B cell (primary cell): ENCODE data around the gene RASSF3. TPM values are rescaled to one million over a fixed set of nuclear protein-coding genes. Genes with fewer than 3 reads are reported as not detected.

Experiments used
- ATAC-seq: fragments of 200-7000 bp; cut with Tn5 transposase; one replicate; pipeline ENCODE4 v1.10.0; 2021; ENCODE audit warnings: low read depth, mild to moderate bottlenecking, moderate number of reproducible peaks, moderate library complexity
- CTCF ChIA-PET: fragments of 350-600 bp; sonication (Branson Sonifier 250); formaldehyde crosslinking; loops from one replicate; lab custom pipeline; 2021; ENCODE audit warnings: antibody characterized with exemption, inconsistent platforms; lab: Charles Lee
- POLR2A ChIA-PET: fragments of 350-600 bp; sonication (Branson Sonifier 250); formaldehyde crosslinking; loops from one replicate; lab custom pipeline; 2021; ENCODE audit warnings: antibody characterized with exemption; lab: Charles Lee
- DNase-seq: peaks from one replicate; pipeline ENCODE4 v3.0.0; 2013
- H2AFZ ChIP-seq: 2 replicates; pipeline ENCODE4 v1.6.1; 2012; ENCODE audit warnings: mild to moderate bottlenecking, low read depth, low read length; ENCODE audit not compliant: insufficient read depth, poor library complexity, severe bottlenecking
- H3K27ac ChIP-seq, 2 donors: 1 replicate in 1 of 2; 2 replicates in 1 of 2; pipeline ENCODE4 v1.5.1; 2012 to 2013; ENCODE audit warnings: low read length in 2 of 2, mild to moderate bottlenecking in 2 of 2, moderate library complexity in 1 of 2
- H3K27me3 ChIP-seq, 4 experiments: fragments of 200-600 bp in 1 of 4; sonication (generic) in 1 of 4; replicated peaks in 1 of 4; 1 replicate in 2 of 4; 2 replicates in 2 of 4; pipeline versions ENCODE4 v1.6.1 to v1.7.0; 2013 to 2016; ENCODE audit warnings: low read length in 3 of 4, mild to moderate bottlenecking in 2 of 4, mixed read lengths in 1 of 4, moderate library complexity in 1 of 4; ENCODE audit not compliant: insufficient read depth in 4 of 4, control insufficient read depth in 3 of 4; ENCODE audit errors: control extremely low read depth in 1 of 4
- H3K36me3 ChIP-seq, 2 experiments: replicated peaks in 1 of 2; 1 replicate in 1 of 2; 2 replicates in 1 of 2; pipeline versions ENCODE4 v1.6.1 to v1.7.1; 2013; ENCODE audit warnings: low read length in 1 of 2; ENCODE audit not compliant: insufficient read depth in 2 of 2, control insufficient read depth in 1 of 2; ENCODE audit errors: control extremely low read depth in 1 of 2, extremely low read depth in 1 of 2
- H3K4me1 ChIP-seq, 2 donors: fragments of 200-600 bp in 1 of 2; sonication (generic) in 1 of 2; 1 replicate in 1 of 2; 2 replicates in 1 of 2; pipeline versions ENCODE4 v1.5.1 to v1.6.1; 2013 to 2017; ENCODE audit warnings: low read length in 2 of 2; ENCODE audit not compliant: control insufficient read depth in 2 of 2, insufficient read depth in 2 of 2
- H3K4me2 ChIP-seq: replicated peaks from 2 replicates; pipeline ENCODE3; 2012; ENCODE audit warnings: mild to moderate bottlenecking, low read depth, low read length; ENCODE audit not compliant: poor library complexity, severe bottlenecking
- H3K4me3 ChIP-seq, 5 experiments: fragments of 200-600 bp in 1 of 5; sonication (generic) in 1 of 5; 1 replicate in 3 of 5; 2 replicates in 2 of 5; pipeline versions ENCODE4 v1.5.1 to v1.7.0; 2011 to 2016; ENCODE audit warnings: low read length in 4 of 5, mild to moderate bottlenecking in 4 of 5, low read depth in 2 of 5, control low read depth in 1 of 5, moderate library complexity in 1 of 5; ENCODE audit not compliant: insufficient read depth in 1 of 5; ENCODE audit errors: control extremely low read depth in 1 of 5, extremely low read depth in 1 of 5
- H3K79me2 ChIP-seq: fragments of 200-600 bp; sonication (generic); one replicate; pipeline ENCODE4 v1.6.0; 2016; ENCODE audit warnings: low read length; ENCODE audit not compliant: control insufficient read depth, insufficient read depth
- H3K9ac ChIP-seq: fragments of 200-600 bp; sonication (generic); 2 replicates; pipeline ENCODE4 v1.6.1; 2017; ENCODE audit warnings: mild to moderate bottlenecking, low read length, moderate library complexity
- H3K9me3 ChIP-seq, 3 donors: one replicate each; pipeline versions ENCODE4 v1.6.1 to v1.7.1; 2013; ENCODE audit warnings: low read length in 2 of 3; ENCODE audit not compliant: control insufficient read depth in 2 of 3, insufficient read depth in 1 of 3; ENCODE audit errors: control extremely low read depth in 1 of 3
- H4K20me1 ChIP-seq: 2 replicates; pipeline ENCODE4 v1.6.0; 2012; ENCODE audit warnings: mild to moderate bottlenecking, low read length; ENCODE audit not compliant: insufficient read depth, control insufficient read depth, poor library complexity, severe bottlenecking
- H3K27ac Mint-ChIP-seq: one replicate; pipeline ENCODE4 v1.8.0; 2021; ENCODE audit warnings: mixed read lengths
- H3K27me3 Mint-ChIP-seq: one replicate; pipeline ENCODE4 v1.8.0; 2021; ENCODE audit warnings: mixed read lengths
- H3K4me1 Mint-ChIP-seq: one replicate; pipeline ENCODE4 v1.8.0; 2021; ENCODE audit warnings: mixed read lengths
- H3K4me3 Mint-ChIP-seq: one replicate; pipeline ENCODE4 v1.8.0; 2021; ENCODE audit warnings: mixed read lengths
- H3K9me3 Mint-ChIP-seq: one replicate; pipeline ENCODE4 v1.8.0; 2022; ENCODE audit warnings: mixed read lengths; ENCODE audit not compliant: insufficient read depth
- CTCF ChIP-seq: fragments of 200-600 bp; IDR thresholded peaks from one replicate; pipeline ENCODE4 v1.8.0; 2022; ENCODE audit warnings: antibody characterized with exemption, mild to moderate bottlenecking
- EZH2 ChIP-seq: IDR thresholded peaks from 2 replicates; pipeline ENCODE4 v1.6.1; 2012; ENCODE audit warnings: borderline replicate concordance, low read depth, mild to moderate bottlenecking, moderate library complexity, low read length; ENCODE audit not compliant: insufficient read depth, poor library complexity, severe bottlenecking
- WGBS: methylation state at CpG from one replicate; pipeline ENCODE4 v1.1.5; 2013; ENCODE audit warnings: missing lambda C conversion rate; ENCODE audit not compliant: insufficient coverage; 5-methylcytosine and 5-hydroxymethylcytosine counted together
- intact Hi-C: fragments of 100-400 bp; cut with micrococcal nuclease; formaldehyde crosslinking; loops from one replicate; pipeline ENCODE4 v1.10.0; 2022
- polyA plus RNA-seq: library from polyadenylated mRNA; depleted of rRNA; stranded (reverse); fragments of >200 nt; gene quantifications from 2 replicates; pipeline ENCODE4 v1.2.3, GENCODE V29; 2012
- total RNA-seq, 2 donors: library from RNA; stranded (reverse); fragments of 120-200 nt in 1 of 2; gene quantifications; 1 replicate in 1 of 2; 2 replicates in 1 of 2; pipeline versions ENCODE4 v1.2.3 to v1.2.4, GENCODE V29; 2013 to 2022

RASSF3 gene
- total and polyA plus RNA-seq, 2 donors (not counting 1 experiment from before 2014, with no cell fraction given), result 25.8 to 104 TPM

DNA sequence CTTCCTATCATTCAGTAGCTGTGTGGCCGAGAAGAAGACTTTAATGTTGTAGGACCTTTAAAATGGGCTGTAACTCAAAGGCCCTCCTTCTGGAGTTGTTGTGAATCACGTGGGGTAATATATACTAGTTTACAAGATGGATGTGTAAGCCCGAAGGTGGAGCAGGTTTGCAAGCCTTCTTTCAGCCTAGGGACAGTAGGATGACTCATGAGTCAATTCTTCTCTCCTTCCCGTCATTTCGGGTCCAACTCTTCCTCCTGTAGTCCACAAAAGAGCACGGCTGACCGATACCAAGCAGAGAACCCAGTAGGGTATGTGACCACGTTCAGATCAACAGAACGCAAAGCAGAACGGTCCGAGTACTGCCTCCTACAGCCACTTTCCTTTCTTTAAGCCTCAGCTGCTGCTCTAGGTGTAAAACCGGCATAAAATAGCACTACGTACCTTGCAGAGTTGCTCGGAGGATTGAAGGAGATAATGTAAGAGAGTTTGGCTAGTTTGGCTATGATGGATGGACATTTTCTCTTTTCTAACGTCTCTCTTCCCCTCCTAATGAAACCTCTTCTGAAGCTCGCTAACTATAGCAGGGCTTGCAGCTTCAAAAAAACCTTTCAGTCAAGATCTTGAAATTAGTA lies 1.3 kb upstream of the RASSF3 start:
- no peak for ATAC-seq
- intact Hi-C loops, result loop anchor here (1.0 to 2.0 kb wide), 4 partner anchors 60 to 830 kb away; partner anchors contain the start of gene RXYLT1
- Histone ChIP-seq H3K4me1 (peaks cover 21 to 25% of the 10 kb centered on the region in 2 donors), H3K36me3 (no peaks in the 10 kb centered on the region), H3K4me2 (peak overlapping the region; percentile 78), H3K9me3 (no peaks in the 10 kb centered on the region), H3K9ac (peak overlapping the region; percentile 86), H3K4me3 (peak overlapping the region; percentile 71 to 96 (median 86)), H3K27me3 (no peaks in the 10 kb centered on the region), H3K27ac (peak overlapping the region; percentile 74 to 82), H4K20me1 (peaks cover 6% of the 10 kb centered on the region), H3K79me2 (peaks cover 35% of the 10 kb centered on the region), H2AFZ (peak overlapping the region; percentile 94)
- no peaks in the 10 kb centered on the region for H3K27me3 Mint-ChIP-seq
- DNase-seq, result peak; percentile 70
- H3K4me1 Mint-ChIP-seq, result peaks cover 30% of the 10 kb centered on the region
- ChIA-PET CTCF (interaction anchor here (0.9 to 6.5 kb wide), 15 partner anchors 9 to 88 kb away, joined by 3 to 70 read pairs (median 4); no protein-coding TSS in a partner anchor), POLR2A (interaction anchor here (1.0 to 1.3 kb wide), 3 partner anchors 16 to 61 kb away, joined by 3 to 6 read pairs (median 3); no protein-coding TSS in a partner anchor)
- H3K9me3 Mint-ChIP-seq, result no peaks in the 10 kb centered on the region
- peak overlapping the region; percentile 91 for H3K4me3 Mint-ChIP-seq
- TF ChIP-seq CTCF, result no peak
- TF ChIP-seq EZH2, result no peak
- peak overlapping the region; percentile 96 for H3K27ac Mint-ChIP-seq
- 4% methylated on average over 9 of the region's 16 CpGs for WGBS
